ENCODE measurements around the gene SPZ1. TPM values are rescaled to one million over a fixed set of nuclear protein-coding genes. Genes with fewer than 3 reads are reported as not detected.
"Not testable (repeated sequence)": the region's sequence is repeated elsewhere in the genome, so short reads cannot be mapped to it uniquely, and the experiment has no call there.

The SPZ1 gene
- total RNA-seq, 3 donors from 2014 or later: not detected

DNA sequence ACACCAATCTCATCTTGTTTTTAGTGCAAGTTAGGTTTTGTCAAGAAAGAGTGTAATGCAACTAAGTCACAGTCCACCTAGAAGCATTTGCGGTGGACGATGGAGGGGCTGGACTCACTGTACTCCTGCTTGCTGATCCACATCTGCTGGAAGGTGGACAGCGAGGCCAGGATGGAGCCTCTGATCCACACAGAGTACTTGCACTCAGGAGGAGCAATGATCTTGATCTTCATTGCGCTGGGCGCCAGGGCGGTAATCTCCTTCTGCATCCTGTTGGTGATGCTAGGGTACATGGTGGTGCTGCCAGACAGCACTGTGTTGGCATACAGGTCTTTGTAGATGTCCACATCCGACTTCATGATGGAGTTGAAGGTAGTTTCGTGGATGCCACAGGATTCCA is 20.2 kb upstream of the SPZ1 start:
- Histone ChIP-seq H3K36me3 (ENCODE audit: low read depth) (no peaks in the 10 kb centered on the region), H3K4me3 (no peak overlapping the region), H3K4me1 (ENCODE audit: low read depth) (no peaks in the 10 kb centered on the region), H3K9me3 (no peaks in the 10 kb centered on the region)
- intact Hi-C loops (cut with DNase I, micrococcal nuclease): no loop called here
- ATAC-seq (no peak), DNase-seq (no peak)
- TF ChIP-seq, protein P1, sequence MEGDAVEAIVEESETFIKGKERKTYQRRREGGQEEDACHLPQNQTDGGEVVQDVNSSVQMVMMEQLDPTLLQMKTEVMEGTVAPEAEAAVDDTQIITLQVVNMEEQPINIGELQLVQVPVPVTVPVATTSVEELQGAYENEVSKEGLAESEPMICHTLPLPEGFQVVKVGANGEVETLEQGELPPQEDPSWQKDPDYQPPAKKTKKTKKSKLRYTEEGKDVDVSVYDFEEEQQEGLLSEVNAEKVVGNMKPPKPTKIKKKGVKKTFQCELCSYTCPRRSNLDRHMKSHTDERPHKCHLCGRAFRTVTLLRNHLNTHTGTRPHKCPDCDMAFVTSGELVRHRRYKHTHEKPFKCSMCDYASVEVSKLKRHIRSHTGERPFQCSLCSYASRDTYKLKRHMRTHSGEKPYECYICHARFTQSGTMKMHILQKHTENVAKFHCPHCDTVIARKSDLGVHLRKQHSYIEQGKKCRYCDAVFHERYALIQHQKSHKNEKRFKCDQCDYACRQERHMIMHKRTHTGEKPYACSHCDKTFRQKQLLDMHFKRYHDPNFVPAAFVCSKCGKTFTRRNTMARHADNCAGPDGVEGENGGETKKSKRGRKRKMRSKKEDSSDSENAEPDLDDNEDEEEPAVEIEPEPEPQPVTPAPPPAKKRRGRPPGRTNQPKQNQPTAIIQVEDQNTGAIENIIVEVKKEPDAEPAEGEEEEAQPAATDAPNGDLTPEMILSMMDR (IDR thresholded peaks at IDR 0.05): no peak

DNA sequence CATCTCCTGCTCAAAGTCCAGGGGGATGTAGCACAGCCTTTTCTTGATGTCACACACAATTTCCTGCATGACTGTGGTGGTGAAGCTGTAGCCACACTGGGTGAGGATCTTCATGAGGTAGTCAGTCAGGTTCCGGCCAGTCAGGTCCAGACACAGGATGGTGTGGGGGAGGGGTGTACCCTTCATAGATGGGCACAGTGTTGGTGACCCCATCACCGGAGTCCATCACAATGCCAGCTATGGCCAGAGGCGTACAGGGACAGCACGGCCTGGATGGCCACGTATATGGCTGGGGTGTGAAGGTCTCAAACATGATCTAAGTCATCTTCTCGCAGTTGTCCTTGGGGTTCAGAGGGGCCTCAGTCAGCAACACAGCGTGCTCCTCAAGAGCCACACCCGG is 19.7 kb upstream of the SPZ1 start:
- TF ChIP-seq, protein P1 (IDR thresholded peaks at IDR 0.05): no peak
- Histone ChIP-seq H3K4me1 (ENCODE audit: low read depth) (no peaks in the 10 kb centered on the region), H3K36me3 (ENCODE audit: low read depth) (no peaks in the 10 kb centered on the region), H3K9me3 (no peaks in the 10 kb centered on the region), H3K4me3 (no peak overlapping the region)
- intact Hi-C loops (cut with DNase I, micrococcal nuclease): no loop called here
- ATAC-seq (no peak), DNase-seq (no peak)

DNA sequence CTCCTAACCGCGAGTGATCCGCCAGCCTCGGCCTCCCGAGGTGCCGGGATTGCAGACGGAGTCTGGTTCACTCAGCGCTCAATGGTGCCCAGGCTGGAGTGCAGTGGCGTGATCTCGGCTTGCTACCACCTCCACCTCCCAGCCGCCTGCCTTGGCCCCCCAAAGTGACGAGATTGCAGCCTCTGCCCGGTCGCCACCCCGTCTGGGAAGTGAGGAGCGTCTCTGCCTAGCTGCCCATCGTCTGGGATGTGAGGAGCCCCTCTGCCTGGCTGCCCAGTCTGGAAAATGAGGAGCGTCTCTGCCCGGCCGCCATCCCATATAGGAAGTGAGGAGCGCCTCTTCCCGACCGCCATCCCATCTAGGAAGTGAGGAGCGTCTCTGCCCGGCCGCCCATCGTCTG is 19.0 kb upstream of the SPZ1 start:
- DNase-seq: not testable (repeated sequence)

DNA sequence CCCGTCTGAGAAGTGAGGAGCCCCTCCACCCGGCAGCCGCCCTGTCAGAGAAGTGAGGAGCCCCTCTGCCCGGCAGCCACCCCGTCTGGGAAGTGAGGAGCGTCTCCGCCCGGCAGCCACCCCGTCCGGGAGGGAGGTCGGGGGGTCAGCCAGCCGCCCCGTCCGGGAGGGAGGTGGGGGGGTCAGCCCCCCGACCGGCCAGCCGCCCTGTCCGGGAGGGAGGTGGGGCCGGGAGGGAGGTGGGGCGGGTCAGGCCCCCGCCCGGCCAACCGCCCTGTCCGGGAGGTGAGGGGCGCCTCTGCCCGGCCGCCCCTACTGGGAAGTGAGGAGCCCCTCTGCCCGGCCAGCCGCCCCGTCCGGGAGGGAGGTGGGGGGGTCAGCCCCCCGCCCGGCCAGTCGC is 18.5 kb upstream of the SPZ1 start:
- DNase-seq; H3K9me3 ChIP-seq; H3K36me3 ChIP-seq (ENCODE audit: low read depth); intact Hi-C loops (cut with DNase I, micrococcal nuclease); H3K4me1 ChIP-seq (ENCODE audit: low read depth); ATAC-seq; H3K4me3 ChIP-seq: not testable (repeated sequence)

More for the DNA sequence above, 19.0 kb upstream of the SPZ1 start:
- H3K4me3 ChIP-seq; ATAC-seq; H3K36me3 ChIP-seq (ENCODE audit: low read depth); H3K4me1 ChIP-seq (ENCODE audit: low read depth); H3K9me3 ChIP-seq; intact Hi-C loops (cut with DNase I, micrococcal nuclease): not testable (repeated sequence)

DNA sequence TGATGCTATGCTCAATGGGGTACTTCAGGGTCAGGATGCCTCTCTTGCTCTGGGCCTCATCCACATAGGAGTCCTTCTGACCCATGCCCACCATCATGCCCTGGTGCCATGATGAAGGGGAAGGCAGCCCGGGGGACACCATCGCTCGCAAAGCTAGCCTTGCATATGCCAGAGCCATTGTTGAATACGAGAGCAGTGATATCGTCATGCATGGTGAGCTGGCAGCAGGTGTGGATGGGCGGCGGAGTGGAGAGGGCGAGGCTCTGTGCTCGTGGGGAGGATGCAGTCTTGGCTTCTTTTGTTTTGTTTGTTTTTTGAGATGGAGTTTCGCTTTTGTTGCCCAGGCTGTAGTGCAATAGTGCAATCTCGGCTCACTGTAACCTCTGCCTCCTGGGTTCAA is 17.2 kb upstream of the SPZ1 start:
- Histone ChIP-seq H3K4me3 (no peak overlapping the region), H3K9me3 (no peaks in the 10 kb centered on the region), H3K36me3 (ENCODE audit: low read depth) (no peaks in the 10 kb centered on the region), H3K4me1 (ENCODE audit: low read depth) (no peaks in the 10 kb centered on the region)
- TF ChIP-seq, protein P1 (IDR thresholded peaks at IDR 0.05): no peak
- ATAC-seq: peak; percentile 76
- intact Hi-C loops (cut with DNase I, micrococcal nuclease): no loop called here
- DNase-seq: no peak

DNA sequence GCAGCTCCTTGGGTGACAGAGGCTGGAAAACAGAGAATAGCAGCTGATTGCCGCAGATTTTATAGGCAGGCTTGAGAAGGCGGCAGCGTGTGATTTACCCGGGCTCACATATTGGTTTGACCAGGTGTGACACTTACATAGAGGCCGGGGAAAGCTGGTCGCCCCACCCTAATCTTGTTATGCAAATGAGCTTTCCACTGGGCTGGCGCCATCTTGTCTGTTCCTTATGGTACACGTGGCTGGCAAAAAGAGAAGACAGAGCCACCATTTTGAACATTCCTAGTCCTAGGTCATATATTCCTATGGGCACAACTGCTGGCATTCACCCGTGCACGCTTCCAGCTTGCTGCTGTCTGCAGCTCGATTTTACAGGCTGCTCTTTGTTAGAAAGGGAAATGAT is 11.3 kb upstream of the SPZ1 start:
- ATAC-seq: no peak
- TF ChIP-seq, protein P1 (IDR thresholded peaks at IDR 0.05): no peak
- Histone ChIP-seq H3K9me3 (no peaks in the 10 kb centered on the region), H3K4me3 (no peak overlapping the region), H3K4me1 (ENCODE audit: low read depth) (no peaks in the 10 kb centered on the region), H3K36me3 (ENCODE audit: low read depth) (no peaks in the 10 kb centered on the region)
- intact Hi-C loops (cut with DNase I, micrococcal nuclease): loop anchor here in 1 of 2 donors (5.0 kb wide), 1 partner anchor 216 kb away; no protein-coding TSS in a partner anchor
- DNase-seq: no peak

Data from mucosa of descending colon (tissue), 3 donors.